Hepatocyte (in vitro differentiated cells): Measurements from ENCODE around the gene RPL18A.

Experiments used
- EZH2 ChIP-seq: fragments of 200-600 bp; sonication (generic); IDR thresholded peaks from 2 replicates; pipeline ENCODE4 v1.6.1; 2016; ENCODE audit warnings: antibody characterized with exemption, mild to moderate bottlenecking, borderline replicate concordance
- EZH2phosphoT487 ChIP-seq: fragments of 200-600 bp; sonication (generic); IDR thresholded peaks from one replicate; pipeline ENCODE4 v1.6.1; 2018; ENCODE audit warnings: antibody characterized with exemption, mild to moderate bottlenecking, low read depth, moderate library complexity; ENCODE audit not compliant: unreplicated experiment, severe bottlenecking
- TF ChIP-seq, protein P1 (sequence below): fragments of 200-600 bp; sonication (generic); IDR thresholded peaks from 2 replicates; pipeline ENCODE4 v1.5.1; 2016; ENCODE audit warnings: antibody characterized with exemption, mild to moderate bottlenecking; ENCODE audit not compliant: poor library complexity

DNA sequence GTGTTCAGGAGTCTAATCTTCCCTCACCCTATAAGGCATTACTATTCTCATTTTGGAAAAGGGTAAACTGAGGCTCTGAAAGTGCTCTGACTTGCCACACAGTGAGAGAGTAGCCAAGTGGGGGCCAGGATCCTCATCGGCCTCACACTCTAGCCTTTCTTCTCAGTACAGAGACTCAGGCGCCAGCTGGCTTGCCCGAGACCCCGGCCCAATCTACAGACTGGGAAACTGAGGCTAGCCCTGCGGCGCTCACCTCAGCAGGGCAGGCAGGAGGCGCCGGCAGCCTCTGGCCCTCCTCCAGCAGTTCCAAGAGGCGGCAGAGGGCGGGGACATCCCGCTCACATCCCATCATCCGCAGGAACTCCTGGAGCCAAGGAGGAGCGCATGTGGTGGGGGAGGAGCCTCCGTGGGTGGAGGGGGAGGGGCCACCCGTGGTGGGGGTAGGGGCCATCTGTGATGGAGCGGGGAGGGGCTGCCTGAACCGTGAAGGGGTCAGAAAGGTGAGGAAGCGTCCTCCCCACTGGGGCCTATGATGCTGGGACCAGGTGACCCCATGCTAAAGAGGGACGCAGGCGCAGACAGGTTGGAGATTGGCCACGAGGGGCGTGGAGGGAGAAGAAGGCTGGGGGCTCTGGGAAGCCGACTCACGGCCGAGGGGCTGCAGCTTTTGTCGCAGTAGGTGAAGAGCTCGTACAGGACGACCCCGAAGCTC lies 29.7 kb upstream of the RPL18A start:
- TF ChIP-seq, protein P1, sequence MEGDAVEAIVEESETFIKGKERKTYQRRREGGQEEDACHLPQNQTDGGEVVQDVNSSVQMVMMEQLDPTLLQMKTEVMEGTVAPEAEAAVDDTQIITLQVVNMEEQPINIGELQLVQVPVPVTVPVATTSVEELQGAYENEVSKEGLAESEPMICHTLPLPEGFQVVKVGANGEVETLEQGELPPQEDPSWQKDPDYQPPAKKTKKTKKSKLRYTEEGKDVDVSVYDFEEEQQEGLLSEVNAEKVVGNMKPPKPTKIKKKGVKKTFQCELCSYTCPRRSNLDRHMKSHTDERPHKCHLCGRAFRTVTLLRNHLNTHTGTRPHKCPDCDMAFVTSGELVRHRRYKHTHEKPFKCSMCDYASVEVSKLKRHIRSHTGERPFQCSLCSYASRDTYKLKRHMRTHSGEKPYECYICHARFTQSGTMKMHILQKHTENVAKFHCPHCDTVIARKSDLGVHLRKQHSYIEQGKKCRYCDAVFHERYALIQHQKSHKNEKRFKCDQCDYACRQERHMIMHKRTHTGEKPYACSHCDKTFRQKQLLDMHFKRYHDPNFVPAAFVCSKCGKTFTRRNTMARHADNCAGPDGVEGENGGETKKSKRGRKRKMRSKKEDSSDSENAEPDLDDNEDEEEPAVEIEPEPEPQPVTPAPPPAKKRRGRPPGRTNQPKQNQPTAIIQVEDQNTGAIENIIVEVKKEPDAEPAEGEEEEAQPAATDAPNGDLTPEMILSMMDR = peak; percentile 15
- TF ChIP-seq EZH2 (no peak), EZH2phosphoT487 (no peak)
